Activated naive CD8-positive, alpha-beta T cell treated with anti-CD3 and anti-CD28 coated beads, Interleukin-2, amount 50 U/mL, for 24 hours (primary cell): Measurements from ENCODE around the gene CLCN1.
"Not testable (repeated sequence)": the region's sequence is repeated elsewhere in the genome, so short reads cannot be mapped to it uniquely, and the experiment has no call there.

Source experiments
- ATAC-seq: fragments of 150-1000 bp; cut with Tn5 transposase; one replicate; pipeline ENCODE4 v1.10.0; 2021
- DNase-seq: peaks from one replicate; pipeline ENCODE4 v3.0.0; 2021
- H3K27ac Mint-ChIP-seq: one replicate; pipeline ENCODE4 v1.8.0; 2021; ENCODE audit warnings: mild to moderate bottlenecking, mixed read lengths
- H3K27me3 Mint-ChIP-seq: one replicate; pipeline ENCODE4 v1.8.0; 2021; ENCODE audit warnings: mixed read lengths
- H3K36me3 Mint-ChIP-seq: one replicate; pipeline ENCODE4 v1.8.0; 2021; ENCODE audit warnings: low read depth, mixed read lengths
- H3K4me1 Mint-ChIP-seq: one replicate; pipeline ENCODE4 v1.8.0; 2021; ENCODE audit warnings: mixed read lengths
- H3K4me3 Mint-ChIP-seq: one replicate; pipeline ENCODE4 v1.8.0; 2021; ENCODE audit warnings: mild to moderate bottlenecking, moderate library complexity, mixed read lengths
- H3K9me3 Mint-ChIP-seq: one replicate; pipeline ENCODE4 v1.8.0; 2021; ENCODE audit warnings: mixed read lengths

CLCN1 gene

DNA sequence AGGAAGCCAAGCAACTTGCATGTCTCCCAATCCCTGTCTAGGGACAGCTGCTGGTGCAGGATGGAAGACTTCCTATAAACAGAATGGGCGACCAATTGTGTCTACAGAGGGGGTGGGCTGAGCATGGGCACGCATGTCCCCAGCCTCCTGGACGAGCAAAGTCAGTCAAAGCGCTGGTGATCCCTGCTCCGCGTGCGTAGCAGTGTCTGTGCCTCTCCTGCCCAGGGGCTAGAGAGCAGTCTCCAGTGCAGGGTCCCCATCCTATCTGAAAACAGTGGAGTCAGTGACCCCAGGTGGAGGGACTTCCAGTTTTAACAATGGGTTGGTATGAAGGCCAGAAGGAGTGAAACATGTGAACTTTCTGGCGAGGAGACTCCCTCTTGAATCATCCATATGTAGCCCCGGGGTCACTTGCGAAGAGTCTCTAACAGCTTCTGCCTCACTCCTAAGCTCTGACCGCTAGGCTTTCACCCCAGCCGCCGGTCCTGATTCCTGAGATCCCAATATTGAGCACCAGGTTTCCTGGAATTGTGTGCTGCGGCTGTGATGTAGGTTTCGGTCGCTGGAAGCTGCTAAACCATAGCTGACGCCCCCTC, 28.5 kb upstream of the CLCN1 start:
- Mint-ChIP-seq H3K27ac (peak overlapping the region; percentile 96), H3K9me3 (peaks cover 5% of the 10 kb centered on the region), H3K36me3 (peaks cover 33% of the 10 kb centered on the region), H3K4me1 (peaks cover 55% of the 10 kb centered on the region), H3K4me3 (peak overlapping the region; percentile 98), H3K27me3 (no peaks in the 10 kb centered on the region)
- DNase-seq: no peak
- ATAC-seq: no peak

DNA sequence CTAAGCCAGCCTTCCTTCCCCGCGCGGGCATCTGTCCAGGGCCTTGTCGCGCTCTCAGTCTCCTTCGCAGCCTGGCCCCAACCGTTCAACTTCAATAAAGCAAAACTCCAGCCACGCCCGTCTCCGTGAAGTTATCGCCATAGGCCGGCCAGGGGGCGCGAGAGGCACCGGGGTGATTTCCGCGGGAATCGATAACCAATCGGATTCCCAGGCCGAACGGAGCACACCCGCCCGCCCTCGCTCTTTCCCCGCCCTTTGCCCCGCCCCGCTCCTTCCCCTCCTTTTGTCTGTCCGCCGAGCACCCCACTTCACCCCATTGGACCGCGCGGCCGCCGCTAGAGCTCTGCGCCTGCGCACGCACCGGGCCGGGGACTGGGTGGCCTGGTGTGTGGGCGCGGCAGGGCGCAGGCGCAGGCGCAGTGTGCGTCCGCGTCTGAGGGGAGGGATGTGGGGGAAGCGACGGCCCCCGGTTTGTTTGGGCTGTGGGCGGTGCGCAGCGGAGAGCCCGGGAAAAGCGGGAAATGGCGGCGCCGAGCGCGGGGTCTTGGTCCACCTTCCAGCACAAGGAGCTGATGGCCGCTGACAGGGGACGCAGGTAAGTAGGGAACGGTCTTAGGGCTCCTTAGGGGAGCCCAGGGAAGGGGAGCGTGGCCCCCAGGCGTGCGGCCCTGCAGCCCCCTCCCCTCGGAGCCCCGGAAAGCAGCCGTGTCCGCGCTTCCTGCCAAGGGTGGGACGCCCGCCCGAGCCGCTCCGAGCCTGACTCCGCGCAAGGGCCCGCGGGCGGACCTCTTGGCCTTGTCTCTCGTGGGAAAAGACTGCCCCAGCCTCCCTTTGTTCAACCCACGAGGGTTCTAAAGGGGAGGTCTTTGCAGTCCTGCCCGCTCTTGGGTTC, 27.7 kb upstream of the CLCN1 start, which contains the start of gene CASP2:
Gene CASP2, plus strand, starts transcription at position 417 of the 892 bp plus-strand sequence. Its CDS starts 105 bp downstream, at position 522.
- H3K4me3 Mint-ChIP-seq: peak within 1 kb of the TSS; percentile 98
- peaks cover 5% of the 10 kb centered on the region for H3K9me3 Mint-ChIP-seq
- H3K27me3 Mint-ChIP-seq: no peaks in the 10 kb centered on the region
- ATAC-seq (peak; percentile 93), DNase-seq (peak; percentile 99)
- peaks cover 58% of the 10 kb centered on the region for H3K4me1 Mint-ChIP-seq
- H3K36me3 Mint-ChIP-seq: peaks cover 37% of the 10 kb centered on the region
- peak within 1 kb of the TSS; percentile 96 for H3K27ac Mint-ChIP-seq

DNA sequence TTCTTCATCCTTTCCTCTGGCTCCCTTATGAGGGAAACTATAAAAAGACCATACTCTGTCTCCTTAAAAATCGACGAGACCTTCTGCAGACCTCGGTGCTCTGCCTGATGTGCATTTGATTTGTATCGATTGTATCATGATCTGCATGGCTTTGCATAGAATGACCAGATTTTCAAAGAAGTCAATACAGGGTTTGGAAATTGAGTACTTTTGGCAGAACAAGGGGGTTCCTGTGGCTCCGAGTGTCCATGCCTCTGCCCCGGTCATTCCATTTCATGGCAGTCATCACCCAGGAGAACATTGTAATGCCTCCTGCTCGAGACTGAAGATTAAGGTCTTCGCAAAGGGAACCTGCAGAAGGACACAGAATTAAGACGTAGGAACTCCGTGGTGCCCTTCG, 27.1 kb upstream of the CLCN1 start:
- no peaks in the 10 kb centered on the region for H3K27me3 Mint-ChIP-seq
- peak overlapping the region; percentile 98 for H3K4me3 Mint-ChIP-seq
- DNase-seq: no peak
- ATAC-seq: no peak
- peak overlapping the region; percentile 96 for H3K27ac Mint-ChIP-seq
- peaks cover 44% of the 10 kb centered on the region for H3K36me3 Mint-ChIP-seq
- H3K9me3 Mint-ChIP-seq: peaks cover 5% of the 10 kb centered on the region
- peaks cover 57% of the 10 kb centered on the region for H3K4me1 Mint-ChIP-seq

DNA sequence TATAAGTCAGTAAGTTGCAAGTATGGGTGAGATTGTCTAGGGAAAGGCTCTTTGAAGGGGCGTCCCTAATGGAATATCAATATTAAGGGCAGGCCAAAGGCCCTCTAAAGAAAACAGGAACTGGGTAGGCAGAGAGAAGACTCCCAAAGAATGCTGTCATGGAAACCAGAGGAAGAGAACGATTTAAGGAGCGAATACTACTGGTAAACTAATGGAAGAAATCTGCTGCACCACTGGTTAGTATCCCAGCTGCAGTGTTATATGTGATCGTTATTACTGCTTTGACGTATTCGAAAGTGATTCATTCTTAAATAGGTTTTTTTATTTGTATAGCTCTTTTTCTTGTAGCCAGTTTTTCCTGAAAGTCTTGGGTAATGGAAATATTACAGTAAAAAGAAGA, 26.5 kb upstream of the CLCN1 start:
- Mint-ChIP-seq H3K4me1 (peaks cover 57% of the 10 kb centered on the region), H3K9me3 (peaks cover 5% of the 10 kb centered on the region), H3K36me3 (peaks cover 50% of the 10 kb centered on the region), H3K27me3 (no peaks in the 10 kb centered on the region), H3K27ac (peak overlapping the region; percentile 96), H3K4me3 (peak overlapping the region; percentile 98)
- no peak for ATAC-seq
- no peak for DNase-seq

DNA sequence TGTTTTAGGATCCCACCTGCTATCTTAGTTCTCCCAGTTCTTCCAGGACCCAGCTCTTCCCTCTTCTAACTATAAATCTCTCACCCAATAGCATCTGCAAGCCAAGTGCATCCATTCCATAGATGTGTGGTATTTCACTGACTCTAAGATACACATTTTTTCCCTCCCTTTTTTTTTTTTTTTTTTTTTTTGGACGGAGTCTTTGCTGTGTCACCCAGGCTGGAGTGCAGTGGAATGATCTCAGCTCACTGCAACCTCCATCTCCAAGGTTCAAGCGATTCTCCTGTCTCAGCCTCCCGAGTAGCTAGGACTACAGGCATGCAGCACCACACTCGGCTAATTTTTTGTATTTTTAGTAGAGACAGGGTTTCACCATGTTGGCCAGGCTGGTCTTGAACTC, 26.0 kb upstream of the CLCN1 start:
- H3K9me3 Mint-ChIP-seq, ATAC-seq, DNase-seq, H3K27me3 Mint-ChIP-seq: not testable (repeated sequence)
- Mint-ChIP-seq H3K27ac (peak overlapping the region; percentile 96), H3K4me3 (peak overlapping the region; percentile 98), H3K4me1 (peaks cover 61% of the 10 kb centered on the region), H3K36me3 (peaks cover 55% of the 10 kb centered on the region)

DNA sequence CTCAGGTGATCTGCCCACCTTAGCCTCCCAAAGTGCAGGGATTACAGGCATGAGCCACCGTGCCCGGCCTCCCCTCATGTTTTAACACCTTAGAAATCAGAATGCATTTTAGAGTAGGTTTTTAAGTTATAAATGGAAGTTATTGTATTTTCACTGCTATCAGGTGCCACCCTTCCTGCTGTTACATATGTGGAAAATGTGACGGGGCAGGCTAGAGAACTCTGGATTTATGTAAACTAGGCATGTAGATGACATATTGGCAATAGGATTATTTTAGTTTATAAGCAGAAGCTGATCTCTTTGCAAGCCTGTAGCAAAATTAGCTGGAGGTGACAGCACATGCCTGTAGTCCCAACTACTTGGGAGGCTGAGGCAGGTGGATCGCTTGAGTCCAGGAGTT, 25.6 kb upstream of the CLCN1 start:
- H3K36me3 Mint-ChIP-seq: peaks cover 59% of the 10 kb centered on the region
- H3K4me3 Mint-ChIP-seq: peak overlapping the region; percentile 98
- H3K27ac Mint-ChIP-seq: no peak overlapping the region
- H3K4me1 Mint-ChIP-seq: peaks cover 65% of the 10 kb centered on the region
- H3K27me3 Mint-ChIP-seq: no peaks in the 10 kb centered on the region
- ATAC-seq (no peak), DNase-seq (no peak)
- peaks cover 5% of the 10 kb centered on the region for H3K9me3 Mint-ChIP-seq

DNA sequence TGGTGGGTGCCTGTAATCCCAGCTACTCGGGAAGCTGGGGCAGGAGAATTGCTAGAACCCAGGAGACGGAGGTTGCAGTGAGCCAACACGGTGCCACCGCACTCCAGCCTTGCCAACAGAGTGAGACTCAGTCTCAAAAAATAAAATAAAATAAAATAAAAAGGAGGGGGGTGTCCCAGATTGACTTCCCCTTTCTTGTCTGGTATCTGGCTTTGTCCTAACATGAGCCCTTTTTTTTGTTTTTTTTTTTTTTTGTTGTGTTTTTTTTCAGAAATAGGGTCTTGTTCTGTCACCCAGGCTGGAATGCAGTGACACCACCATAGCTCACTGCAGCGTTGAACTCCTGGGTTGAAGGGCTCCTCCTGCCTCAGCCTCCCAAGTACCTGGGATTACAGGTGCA, 23.0 kb upstream of the CLCN1 start:
- no peaks in the 10 kb centered on the region for H3K27me3 Mint-ChIP-seq
- peaks cover 2% of the 10 kb centered on the region for H3K9me3 Mint-ChIP-seq
- peaks cover 77% of the 10 kb centered on the region for H3K36me3 Mint-ChIP-seq
- DNase-seq (no peak), ATAC-seq (no peak)
- H3K4me1 Mint-ChIP-seq: peaks cover 68% of the 10 kb centered on the region
- no peak overlapping the region for H3K4me3 Mint-ChIP-seq
- no peak overlapping the region for H3K27ac Mint-ChIP-seq

DNA sequence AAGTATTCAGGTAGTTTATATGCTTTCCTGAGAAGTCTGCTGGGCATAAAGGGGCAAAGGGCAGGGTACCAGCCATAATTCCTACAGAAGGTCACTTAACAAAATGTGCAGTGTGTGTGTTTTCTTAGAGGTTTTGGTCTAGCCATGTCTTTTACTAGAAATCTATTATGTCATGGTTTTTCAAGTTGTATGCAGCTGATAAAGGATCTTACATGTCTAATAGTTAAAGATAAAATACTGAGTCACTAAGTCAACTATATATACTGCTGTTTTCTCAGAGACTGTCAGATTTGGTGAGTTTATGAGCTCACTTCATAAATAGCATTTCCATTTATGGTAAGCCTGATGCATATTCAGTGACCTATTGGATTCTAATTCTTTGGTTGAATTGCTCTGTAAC, 20.0 kb upstream of the CLCN1 start:
- Mint-ChIP-seq H3K9me3 (no peaks in the 10 kb centered on the region), H3K36me3 (peaks cover 80% of the 10 kb centered on the region), H3K27me3 (no peaks in the 10 kb centered on the region), H3K4me3 (no peak overlapping the region), H3K4me1 (peaks cover 48% of the 10 kb centered on the region), H3K27ac (peak overlapping the region; percentile 11)
- DNase-seq: no peak
- ATAC-seq: no peak

DNA sequence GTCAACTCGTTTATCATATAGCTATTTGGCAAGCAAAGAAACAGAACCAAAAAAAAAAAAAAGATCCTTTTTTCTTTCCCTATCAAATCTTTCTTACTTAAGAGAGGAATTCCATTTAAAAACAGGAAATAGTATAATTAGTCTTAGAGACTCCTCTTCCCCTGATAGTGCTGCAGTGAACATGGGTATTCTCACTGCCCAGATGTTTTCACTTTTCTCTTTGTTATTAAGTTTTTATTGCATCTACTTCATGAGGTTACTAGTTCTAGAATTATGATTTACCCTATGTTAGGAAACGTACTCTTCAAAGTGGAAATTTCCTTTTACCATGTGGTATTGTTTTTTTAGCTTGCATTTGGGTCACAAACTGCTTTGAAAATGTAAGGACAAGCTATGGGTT, 19.2 kb upstream of the CLCN1 start:
- H3K27me3 Mint-ChIP-seq: no peaks in the 10 kb centered on the region
- H3K4me1 Mint-ChIP-seq: peaks cover 41% of the 10 kb centered on the region
- peaks cover 80% of the 10 kb centered on the region for H3K36me3 Mint-ChIP-seq
- no peaks in the 10 kb centered on the region for H3K9me3 Mint-ChIP-seq
- H3K4me3 Mint-ChIP-seq: no peak overlapping the region
- peak overlapping the region; percentile 11 for H3K27ac Mint-ChIP-seq
- DNase-seq (no peak), ATAC-seq (no peak)

DNA sequence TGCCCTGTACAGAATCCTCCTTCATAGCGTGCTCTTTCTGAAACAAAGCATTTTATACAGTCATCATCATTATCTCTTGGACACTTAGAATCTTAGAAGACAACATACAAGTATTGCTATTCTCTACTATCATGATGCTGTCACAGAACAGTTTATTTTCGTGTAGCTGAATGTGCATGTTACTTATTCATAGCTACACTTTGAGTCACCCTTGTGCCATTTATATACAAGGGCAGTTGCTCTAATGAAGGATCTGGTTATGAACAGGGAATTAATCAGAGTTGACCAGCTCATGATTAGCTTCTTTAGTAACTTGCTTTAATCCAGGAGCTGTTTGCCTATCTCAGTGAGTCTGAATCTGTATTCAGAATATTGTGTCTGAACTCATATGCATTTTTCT, 16.6 kb upstream of the CLCN1 start:
- Mint-ChIP-seq H3K4me1 (peaks cover 23% of the 10 kb centered on the region), H3K9me3 (no peaks in the 10 kb centered on the region), H3K27ac (no peak overlapping the region), H3K27me3 (no peaks in the 10 kb centered on the region), H3K4me3 (no peak overlapping the region), H3K36me3 (peaks cover 79% of the 10 kb centered on the region)
- ATAC-seq (no peak), DNase-seq (no peak)

DNA sequence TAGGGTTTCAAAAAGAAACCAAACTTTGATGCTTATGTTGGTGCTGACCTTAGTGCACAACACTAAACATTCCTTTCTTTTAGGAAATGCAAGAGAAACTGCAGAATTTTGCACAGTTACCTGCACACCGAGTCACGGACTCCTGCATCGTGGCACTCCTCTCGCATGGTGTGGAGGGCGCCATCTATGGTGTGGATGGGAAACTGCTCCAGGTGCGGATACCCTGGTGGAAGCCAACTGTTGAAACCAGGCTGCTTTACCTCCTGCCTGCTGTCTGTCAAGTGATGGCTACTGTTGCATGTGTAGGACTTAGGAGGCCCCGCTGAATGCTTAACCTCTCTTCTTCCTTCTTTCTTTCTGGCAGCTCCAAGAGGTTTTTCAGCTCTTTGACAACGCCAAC, 16.1 kb upstream of the CLCN1 start:
- Mint-ChIP-seq H3K9me3 (no peaks in the 10 kb centered on the region), H3K4me3 (no peak overlapping the region), H3K27me3 (no peaks in the 10 kb centered on the region), H3K36me3 (peaks cover 79% of the 10 kb centered on the region), H3K27ac (no peak overlapping the region), H3K4me1 (peaks cover 21% of the 10 kb centered on the region)
- DNase-seq (peak; percentile 58), ATAC-seq (peak; percentile 79)

DNA sequence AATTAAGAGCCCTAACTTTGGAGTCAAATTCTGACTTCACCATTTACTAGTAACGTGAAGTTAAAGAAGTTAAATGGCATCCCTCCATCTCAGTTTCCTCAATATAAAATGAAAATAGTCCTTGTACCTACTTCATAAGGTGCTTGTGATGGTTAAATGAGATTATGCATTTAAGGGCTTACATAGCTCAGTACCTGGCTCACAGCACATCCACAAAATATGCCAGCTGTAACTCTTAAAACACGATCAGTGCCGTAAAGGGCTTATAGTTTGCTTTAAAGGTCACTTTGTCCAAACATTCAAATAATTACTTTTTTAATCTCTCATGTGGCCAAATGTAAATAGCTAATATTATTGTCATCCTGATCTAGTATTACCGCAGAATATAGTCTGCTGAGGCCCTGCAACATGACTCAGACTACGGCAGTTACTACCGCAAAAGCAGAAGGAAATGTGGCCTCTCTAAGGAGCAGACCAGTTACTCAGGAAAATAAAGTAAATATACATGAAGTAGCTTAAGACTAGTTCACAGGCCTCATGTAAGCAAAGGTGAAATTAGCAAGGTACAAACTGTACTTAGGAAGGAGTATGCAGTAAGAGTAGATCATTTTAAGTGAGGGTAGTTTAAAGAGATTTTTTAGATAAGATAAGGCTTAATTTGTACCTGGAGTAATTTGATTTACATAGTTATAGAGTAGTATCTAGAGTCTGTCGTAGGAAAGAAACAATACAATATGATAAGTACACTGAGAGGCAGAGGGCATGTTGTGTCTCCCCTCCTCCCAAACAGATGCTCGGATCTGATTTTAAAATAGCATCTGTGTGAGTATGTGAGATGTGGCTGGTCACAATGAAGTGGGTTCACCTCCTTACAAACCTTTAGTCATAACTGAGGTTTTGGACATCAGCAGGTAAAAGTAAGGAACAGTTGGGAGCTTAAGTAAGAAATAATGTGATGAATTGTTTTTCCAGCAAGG, 14.7 kb upstream of the CLCN1 start:
- Mint-ChIP-seq H3K9me3 (no peaks in the 10 kb centered on the region), H3K27me3 (no peaks in the 10 kb centered on the region), H3K36me3 (peaks cover 78% of the 10 kb centered on the region), H3K4me1 (peaks cover 18% of the 10 kb centered on the region), H3K27ac (peak overlapping the region; percentile 12), H3K4me3 (no peak overlapping the region)
- DNase-seq (no peak), ATAC-seq (no peak)

DNA sequence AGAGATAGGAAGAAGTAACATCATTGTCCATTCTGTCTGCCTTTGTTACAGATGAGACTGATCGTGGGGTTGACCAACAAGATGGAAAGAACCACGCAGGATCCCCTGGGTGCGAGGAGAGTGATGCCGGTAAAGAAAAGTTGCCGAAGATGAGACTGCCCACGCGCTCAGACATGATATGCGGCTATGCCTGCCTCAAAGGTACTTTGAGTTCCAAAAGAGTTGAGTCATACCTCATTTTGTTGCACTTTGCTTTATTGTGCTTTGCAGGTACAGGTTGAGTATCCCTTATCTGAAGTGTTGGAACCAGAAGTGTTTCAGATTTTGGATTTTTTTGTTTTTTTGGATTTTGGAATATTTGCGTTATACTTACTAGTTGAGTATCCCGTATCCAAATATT, 12.2 kb upstream of the CLCN1 start:
- ATAC-seq (no peak), DNase-seq (no peak)
- H3K27ac Mint-ChIP-seq: no peak overlapping the region
- H3K36me3 Mint-ChIP-seq: peaks cover 78% of the 10 kb centered on the region
- no peaks in the 10 kb centered on the region for H3K9me3 Mint-ChIP-seq
- H3K4me3 Mint-ChIP-seq: no peak overlapping the region
- peaks cover 20% of the 10 kb centered on the region for H3K4me1 Mint-ChIP-seq
- H3K27me3 Mint-ChIP-seq: no peaks in the 10 kb centered on the region

DNA sequence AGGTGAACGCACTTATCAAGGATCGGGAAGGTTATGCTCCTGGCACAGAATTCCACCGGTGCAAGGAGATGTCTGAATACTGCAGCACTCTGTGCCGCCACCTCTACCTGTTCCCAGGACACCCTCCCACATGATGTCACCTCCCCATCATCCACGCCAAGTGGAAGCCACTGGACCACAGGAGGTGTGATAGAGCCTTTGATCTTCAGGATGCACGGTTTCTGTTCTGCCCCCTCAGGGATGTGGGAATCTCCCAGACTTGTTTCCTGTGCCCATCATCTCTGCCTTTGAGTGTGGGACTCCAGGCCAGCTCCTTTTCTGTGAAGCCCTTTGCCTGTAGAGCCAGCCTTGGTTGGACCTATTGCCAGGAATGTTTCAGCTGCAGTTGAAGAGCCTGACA, 11.0 kb upstream of the CLCN1 start:
- Mint-ChIP-seq H3K4me3 (no peak overlapping the region), H3K27me3 (no peaks in the 10 kb centered on the region), H3K9me3 (no peaks in the 10 kb centered on the region), H3K36me3 (peaks cover 85% of the 10 kb centered on the region), H3K4me1 (peaks cover 23% of the 10 kb centered on the region), H3K27ac (no peak overlapping the region)
- DNase-seq (no peak), ATAC-seq (no peak)
